ENCODE results near the gene DIP2B.

GRCh38 chr12:50720085-50720484, 215.3 kb downstream of the DIP2B start:
- no peak for TF ChIP-seq CTCF (conservative IDR thresholded peaks at IDR 0.05)
- TF ChIP-seq EZH2 (IDR thresholded peaks at IDR 0.05; ENCODE audit: low read depth), result no peak

All from PC-9 (cell line).